Erythroblast (primary cell): ENCODE data around the gene DUSP16.

Experiments used
- GATA1 ChIP-seq: IDR thresholded peaks from 2 replicates; pipeline ENCODE4 v1.6.1; 2011; ENCODE audit warnings: low read depth, mild to moderate bottlenecking, control low read depth, low read length, moderate library complexity
- POLR2A ChIP-seq: IDR thresholded peaks from 2 replicates; pipeline ENCODE4 v1.6.1; 2011; ENCODE audit warnings: mild to moderate bottlenecking, low read length

DNA sequence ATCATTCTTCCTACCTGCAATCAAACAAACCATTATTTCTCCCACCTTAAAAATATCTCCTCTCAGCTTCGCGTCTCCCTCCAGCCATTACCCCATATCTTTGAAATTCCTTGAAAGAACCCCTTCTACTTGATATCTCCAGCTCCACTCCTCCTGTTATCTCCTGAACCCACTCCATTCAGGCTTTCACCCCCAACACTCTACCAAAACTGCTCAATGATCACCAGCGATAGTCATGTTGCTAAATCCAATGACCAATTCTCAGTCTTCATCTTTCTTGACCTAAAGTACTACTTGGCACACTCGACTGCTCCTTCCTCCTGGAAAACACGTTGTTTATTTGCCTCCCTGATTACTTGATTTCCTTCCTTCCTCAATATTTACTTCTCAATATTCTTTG, 70.1 kb downstream of the DUSP16 start:
- no peak for TF ChIP-seq POLR2A
- no peak for TF ChIP-seq GATA1
